HepG2 (cell line): ENCODE measurements around the gene CTNNA2. TPM values are rescaled to one million over a fixed set of nuclear protein-coding genes. Genes with fewer than 3 reads are reported as not detected.

Experiments used
- ATAC-seq: fragments of 200-7000 bp; cut with Tn5 transposase; 3 replicates; pipeline ENCODE4 v1.9.1; 2020; ENCODE audit warnings: mild to moderate bottlenecking, moderate library complexity
- BruUV-seq: library from RNA; stranded (reverse); fragments of 400-500 nt; replicated peaks from 2 replicates; lab custom pipeline; 2021; lab: Mats Ljungman, UMichigan
- CTCF ChIA-PET: fragments of 300-600 bp; formaldehyde crosslinking; extraction: SDS; loops from one replicate; lab custom pipeline; 2021; ENCODE audit warnings: low total read pairs, inconsistent platforms, low intra/inter-chr PET ratio; lab: Yijun Ruan, JAX
- POLR2A ChIA-PET: fragments of 350-600 bp; sonication (Branson Sonifier 250); formaldehyde crosslinking; loops from one replicate; lab custom pipeline; 2020; ENCODE audit warnings: antibody characterized with exemption, inconsistent platforms; lab: Yijun Ruan, JAX
- DNase-seq: peaks from one replicate; pipeline ENCODE4 v3.0.0-alpha.2; 2015; ENCODE audit warnings: low spot score
- FAIRE-seq: peaks from 3 replicates; lab custom pipeline; 2011; peaks lifted over from hg19 to GRCh38; lab: Jason Lieb, UNC
- H2AFZ ChIP-seq: one replicate; pipeline ENCODE4 v1.6.1; 2011; ENCODE audit warnings: low read length, inconsistent platforms
- H3K27ac ChIP-seq: fragments of 300-600 bp; 3 replicates; pipeline ENCODE4 v1.8.0; 2011; ENCODE audit warnings: mixed run types, mild to moderate bottlenecking, mixed read lengths, low read length, inconsistent platforms; ENCODE audit not compliant: insufficient read depth; ENCODE audit errors: extremely low read length
- H3K27me3 ChIP-seq, 2 experiments: fragments of 200-600 bp in 1 of 2; 2 replicates in 1 of 2; 3 replicates in 1 of 2; pipeline versions ENCODE4 v1.6.0 to v1.8.0; 2011; ENCODE audit warnings: low read length in 2 of 2, mild to moderate bottlenecking in 2 of 2, moderate library complexity in 2 of 2, inconsistent platforms in 1 of 2; ENCODE audit not compliant: insufficient read depth in 2 of 2, control insufficient read depth in 1 of 2
- H3K36me3 ChIP-seq, 2 experiments: fragments of 200-600 bp in 1 of 2; replicated peaks in 1 of 2; 2 replicates in 1 of 2; 3 replicates in 1 of 2; pipeline versions ENCODE4 v1.5.1 to v1.8.0; 2011; ENCODE audit warnings: low read length in 2 of 2, inconsistent platforms in 1 of 2; ENCODE audit not compliant: insufficient read depth in 2 of 2, control insufficient read depth in 1 of 2
- H3K4me1 ChIP-seq: 2 replicates; pipeline ENCODE4 v1.5.1; 2012; ENCODE audit warnings: low read length, inconsistent platforms; ENCODE audit not compliant: insufficient read depth
- H3K4me2 ChIP-seq: 2 replicates; pipeline ENCODE4 v1.6.0; 2011; ENCODE audit warnings: low read depth, low read length, inconsistent platforms
- H3K4me3 ChIP-seq, 3 experiments: fragments of 200-600 bp in 1 of 3; sonication (generic), shearing (Covaris generic) in 1 of 3; replicated peaks in 1 of 3; 2 replicates each; pipeline ENCODE4 v1.5.1; 2011 to 2016; ENCODE audit warnings: low read length in 3 of 3, inconsistent platforms in 2 of 3, low read depth in 2 of 3, mild to moderate bottlenecking in 2 of 3, control low read depth in 1 of 3, mixed read lengths in 1 of 3; ENCODE audit not compliant: insufficient read depth in 1 of 3
- H3K79me2 ChIP-seq: one replicate; pipeline ENCODE4 v1.6.1; 2011; ENCODE audit warnings: low read length, inconsistent platforms; ENCODE audit not compliant: insufficient read depth
- H3K9ac ChIP-seq: 2 replicates; pipeline ENCODE4 v1.6.0; 2011; ENCODE audit warnings: mild to moderate bottlenecking, low read depth, low read length, inconsistent platforms; ENCODE audit not compliant: insufficient read depth
- H3K9me3 ChIP-seq: 2 replicates; pipeline ENCODE4 v1.5.1; 2012; ENCODE audit warnings: mild to moderate bottlenecking, low read length
- H4K20me1 ChIP-seq: 2 replicates; pipeline ENCODE4 v1.6.0; 2011; ENCODE audit warnings: inconsistent platforms, mild to moderate bottlenecking, low read length, moderate library complexity; ENCODE audit not compliant: insufficient read depth
- ARNTL ChIP-seq: sonication (generic); formaldehyde crosslinking; IDR thresholded peaks from 2 replicates; pipeline ENCODE4 v1.4.0; 2020; ENCODE audit warnings: mild to moderate bottlenecking, missing genetic modification reagents
- DNMT3B ChIP-seq: conservative IDR thresholded peaks from 2 replicates; pipeline ENCODE4 v1.6.1; 2016; ENCODE audit warnings: missing biosample characterization, control low read depth
- HDAC1 ChIP-seq: sonication (generic); formaldehyde crosslinking; IDR thresholded peaks from 2 replicates; pipeline ENCODE4 v1.5.1; 2020; ENCODE audit warnings: mild to moderate bottlenecking, missing genetic modification reagents
- HNF4A ChIP-seq: sonication (generic); formaldehyde crosslinking; IDR thresholded peaks from 2 replicates; pipeline ENCODE4 v1.4.0; 2020; ENCODE audit warnings: missing genetic modification reagents
- HOXA9 ChIP-seq: sonication (generic); formaldehyde crosslinking; IDR thresholded peaks from 2 replicates; pipeline ENCODE4 v1.8.1; 2022; ENCODE audit warnings: missing genetic modification reagents, mild to moderate bottlenecking, moderate library complexity, borderline replicate concordance
- ISL2 ChIP-seq: sonication (generic); formaldehyde crosslinking; IDR thresholded peaks from 2 replicates; pipeline ENCODE4 v1.5.0; 2020; ENCODE audit warnings: missing genetic modification reagents
- NCOR1 ChIP-seq: fragments of 200-600 bp; sonication (generic); IDR thresholded peaks from 2 replicates; pipeline ENCODE4 v1.7.0; 2017; ENCODE audit warnings: antibody characterized with exemption, low read length, borderline replicate concordance
- NFATC3 ChIP-seq: sonication (generic); formaldehyde crosslinking; IDR thresholded peaks from 2 replicates; pipeline ENCODE4 v1.5.1; 2020; ENCODE audit warnings: mild to moderate bottlenecking, missing genetic modification reagents
- NRL ChIP-seq: sonication (generic); formaldehyde crosslinking; IDR thresholded peaks from 2 replicates; pipeline ENCODE4 v1.5.0; 2020; ENCODE audit warnings: missing genetic modification reagents, mild to moderate bottlenecking, moderate library complexity, borderline replicate concordance
- RBM39 ChIP-seq: fragments of 200-400 bp; formaldehyde crosslinking; IDR thresholded peaks from one replicate; pipeline ENCODE4 v1.6.1; 2018; ENCODE audit warnings: antibody characterized with exemption, mild to moderate bottlenecking, low read depth, low read length; ENCODE audit not compliant: poor library complexity, severe bottlenecking
- SETDB1 ChIP-seq: sonication (generic); formaldehyde crosslinking; IDR thresholded peaks from 2 replicates; pipeline ENCODE4 v1.5.1; 2020; ENCODE audit warnings: missing genetic modification reagents, mild to moderate bottlenecking, borderline replicate concordance
- SIX4 ChIP-seq: sonication (generic); formaldehyde crosslinking; IDR thresholded peaks from 2 replicates; pipeline ENCODE4 v1.4.0; 2020; ENCODE audit warnings: missing genetic modification reagents
- TBX3 ChIP-seq: fragments of 450-650 bp; IDR thresholded peaks from 2 replicates; pipeline ENCODE4 v1.6.1; 2017; ENCODE audit warnings: antibody characterized with exemption, mild to moderate bottlenecking, inconsistent platforms, borderline replicate concordance
- TRAFD1 ChIP-seq: sonication (generic); formaldehyde crosslinking; IDR thresholded peaks from 2 replicates; pipeline ENCODE4 v1.5.1; 2020; ENCODE audit warnings: missing genetic modification reagents, mild to moderate bottlenecking, borderline replicate concordance
- YEATS4 ChIP-seq: sonication (generic); formaldehyde crosslinking; IDR thresholded peaks from 2 replicates; pipeline ENCODE4 v1.4.0; 2020; ENCODE audit warnings: missing genetic modification reagents, borderline replicate concordance
- ZNF282 ChIP-seq: fragments of 450-650 bp; IDR thresholded peaks from 2 replicates; pipeline ENCODE4 v1.6.1; 2018; ENCODE audit not compliant: partially characterized antibody
- ZNF33A ChIP-seq: sonication (generic); formaldehyde crosslinking; IDR thresholded peaks from 2 replicates; pipeline ENCODE4 v1.5.1; 2020; ENCODE audit warnings: missing genetic modification reagents, mild to moderate bottlenecking, moderate library complexity, borderline replicate concordance
- ZUFSP ChIP-seq: sonication (generic); formaldehyde crosslinking; IDR thresholded peaks from 2 replicates; pipeline ENCODE4 v1.9.0; 2021; ENCODE audit warnings: missing genetic modification reagents, mild to moderate bottlenecking, borderline replicate concordance
- WGBS: methylation state at CpG from one replicate; pipeline ENCODE4 v1.1.6; 2017; ENCODE audit warnings: low lambda C conversion rate; 5-methylcytosine and 5-hydroxymethylcytosine counted together
- in situ Hi-C: cut with HindIII; loops from 2 replicates; pipeline ENCODE4 v1.10.0; 2017; ENCODE audit warnings: low pct_unique_long_range_greater_than_20kb; ENCODE audit not compliant: extremely low pct_ligation_motif_present
- intact Hi-C: fragments of 100-400 bp; cut with micrococcal nuclease; formaldehyde crosslinking; loops from one replicate; pipeline ENCODE4 v1.10.0; 2022; ENCODE audit not compliant: unreplicated experiment
- polyA plus RNA-seq, 8 experiments: library from polyadenylated mRNA; depleted of rRNA in 3 of 8; stranded (reverse) in 7 of 8; unstranded in 1 of 8; fragments of >200 nt; fragmentation: Illumina TruSeq in 4 of 8; extraction: Trizol in 4 of 8; gene quantifications; 2 replicates each; pipeline versions ENCODE4 v1.2.1 to v1.2.3, GENCODE V29; 2011 to 2016; ENCODE audit warnings: low read depth in 4 of 8, missing spikeins in 1 of 8, mixed read lengths in 1 of 8; ENCODE audit not compliant: insufficient read depth in 1 of 8
- total RNA-seq, 5 experiments: library from RNA; depleted of rRNA; stranded (reverse); fragments of >200 nt; fragmentation: Illumina TruSeq; extraction: Trizol; gene quantifications; 2 replicates each; pipeline ENCODE4 v1.2.3, GENCODE V29; 2016; ENCODE audit warnings: low read depth in 1 of 5
- TF ChIP-seq, protein P1 (sequence below): sonication (generic); formaldehyde crosslinking; IDR thresholded peaks from 2 replicates; pipeline ENCODE4 v1.8.0; 2022; ENCODE audit warnings: mild to moderate bottlenecking, missing genetic modification reagents, moderate library complexity

CTNNA2 gene
- total and polyA plus RNA-seq, 2 of the 13 experiments (the other 11 are each of a cell fraction or from before 2014, with no cell fraction given) = not detected

GRCh38 chr2:79960519-79960918 is 447.7 kb downstream of the CTNNA2 start:
- CTCF ChIA-PET = no interaction called here
- WGBS = 7% methylated on average over 4 of the region's 4 CpGs
- no peaks in the 10 kb centered on the region for H3K4me1 ChIP-seq
- H3K9me3 ChIP-seq = no peaks in the 10 kb centered on the region
- H3K27me3 ChIP-seq = no peaks in the 10 kb centered on the region
- H3K79me2 ChIP-seq = no peaks in the 10 kb centered on the region
- H2AFZ ChIP-seq = no peak overlapping the region
- H3K27ac ChIP-seq = no peak overlapping the region
- DNase-seq = no peak
- H3K36me3 ChIP-seq = no peaks in the 10 kb centered on the region
- no peaks in the 10 kb centered on the region for H4K20me1 ChIP-seq
- no peak overlapping the region for H3K4me2 ChIP-seq
- no peak overlapping the region for H3K9ac ChIP-seq
- intact Hi-C loops (no loop called here), in situ Hi-C loops (no loop called here)
- TF ChIP-seq ISL2 (CRISPR knock-in tag) (no peak), TRAFD1 (CRISPR knock-in tag) (no peak), ARNTL (CRISPR knock-in tag) (no peak), HDAC1 (CRISPR knock-in tag) (no peak), NCOR1 (no peak), YEATS4 (CRISPR knock-in tag) (no peak), SIX4 (no peak), TBX3 (no peak), NFATC3 (CRISPR knock-in tag) (no peak), ZNF282 (no peak), SETDB1 (CRISPR knock-in tag) (no peak), HNF4A (no peak), DNMT3B (CRISPR knock-in tag) (no peak), NRL (no peak), RBM39 (no peak), HOXA9 (no peak), ZNF33A (CRISPR knock-in tag) (no peak), ZUFSP (no peak)
- TF ChIP-seq, protein P1, sequence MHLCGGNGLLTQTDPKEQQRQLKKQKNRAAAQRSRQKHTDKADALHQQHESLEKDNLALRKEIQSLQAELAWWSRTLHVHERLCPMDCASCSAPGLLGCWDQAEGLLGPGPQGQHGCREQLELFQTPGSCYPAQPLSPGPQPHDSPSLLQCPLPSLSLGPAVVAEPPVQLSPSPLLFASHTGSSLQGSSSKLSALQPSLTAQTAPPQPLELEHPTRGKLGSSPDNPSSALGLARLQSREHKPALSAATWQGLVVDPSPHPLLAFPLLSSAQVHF (CRISPR knock-in tag) = no peak
- no peak overlapping the region for H3K4me3 ChIP-seq
- POLR2A ChIA-PET = no interaction called here
- BruUV-seq = no TSS peak
- ATAC-seq = no peak
- no peak for FAIRE-seq
